ENCODE data around the gene ARX.

Gene ARX

DNA sequence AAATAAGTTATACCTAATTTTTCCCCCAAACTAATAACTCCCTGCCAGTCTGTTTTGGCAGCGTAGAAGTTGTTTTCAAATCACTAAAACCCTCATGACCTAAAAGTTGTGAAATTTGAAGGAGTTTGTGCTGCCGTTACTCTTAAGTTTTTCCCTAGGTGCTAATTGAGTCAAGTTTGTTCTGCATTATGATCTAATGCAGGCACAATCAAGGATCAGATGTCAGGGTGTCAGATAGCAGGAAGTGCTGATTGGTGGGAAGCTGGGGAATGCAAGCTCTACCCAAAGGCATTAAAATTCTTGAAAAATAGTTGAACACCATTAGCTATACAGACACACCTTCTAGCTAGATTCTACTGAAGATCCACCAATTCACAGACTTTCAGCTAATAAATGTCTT, 51.9 kb downstream of the ARX start:
- no peak overlapping the region for H3K4me3 ChIP-seq (ENCODE audit: low read depth, low read length)
- TF ChIP-seq, protein P1, sequence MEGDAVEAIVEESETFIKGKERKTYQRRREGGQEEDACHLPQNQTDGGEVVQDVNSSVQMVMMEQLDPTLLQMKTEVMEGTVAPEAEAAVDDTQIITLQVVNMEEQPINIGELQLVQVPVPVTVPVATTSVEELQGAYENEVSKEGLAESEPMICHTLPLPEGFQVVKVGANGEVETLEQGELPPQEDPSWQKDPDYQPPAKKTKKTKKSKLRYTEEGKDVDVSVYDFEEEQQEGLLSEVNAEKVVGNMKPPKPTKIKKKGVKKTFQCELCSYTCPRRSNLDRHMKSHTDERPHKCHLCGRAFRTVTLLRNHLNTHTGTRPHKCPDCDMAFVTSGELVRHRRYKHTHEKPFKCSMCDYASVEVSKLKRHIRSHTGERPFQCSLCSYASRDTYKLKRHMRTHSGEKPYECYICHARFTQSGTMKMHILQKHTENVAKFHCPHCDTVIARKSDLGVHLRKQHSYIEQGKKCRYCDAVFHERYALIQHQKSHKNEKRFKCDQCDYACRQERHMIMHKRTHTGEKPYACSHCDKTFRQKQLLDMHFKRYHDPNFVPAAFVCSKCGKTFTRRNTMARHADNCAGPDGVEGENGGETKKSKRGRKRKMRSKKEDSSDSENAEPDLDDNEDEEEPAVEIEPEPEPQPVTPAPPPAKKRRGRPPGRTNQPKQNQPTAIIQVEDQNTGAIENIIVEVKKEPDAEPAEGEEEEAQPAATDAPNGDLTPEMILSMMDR (conservative IDR thresholded peaks at IDR 0.05; ENCODE audit: low read depth, low read length): no peak
- peak; percentile 43 for DNase-seq (ENCODE audit: low read depth)

DNA sequence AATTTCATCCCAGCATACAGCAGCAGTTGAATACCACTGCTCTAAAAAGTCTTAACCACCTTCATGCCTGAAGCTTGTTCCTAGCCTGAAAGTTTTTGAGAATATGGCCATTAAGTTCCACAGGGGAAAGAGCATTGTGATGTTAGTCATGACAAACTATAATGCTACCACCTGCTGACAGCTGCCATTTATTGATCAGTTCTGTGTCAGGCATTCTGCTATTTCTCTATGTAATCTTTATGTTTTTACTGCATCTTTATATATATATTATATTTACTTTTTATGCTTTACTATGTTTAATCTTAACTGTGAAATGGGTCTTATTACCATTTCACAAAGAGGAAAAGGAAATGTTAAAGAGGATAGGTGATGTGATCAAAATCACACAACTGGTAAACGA, 54.0 kb downstream of the ARX start:
- no peak for DNase-seq (ENCODE audit: low read depth)
- TF ChIP-seq, protein P1 (conservative IDR thresholded peaks at IDR 0.05; ENCODE audit: low read depth, low read length): no peak
- H3K4me3 ChIP-seq (ENCODE audit: low read depth, low read length): no peak overlapping the region

DNA sequence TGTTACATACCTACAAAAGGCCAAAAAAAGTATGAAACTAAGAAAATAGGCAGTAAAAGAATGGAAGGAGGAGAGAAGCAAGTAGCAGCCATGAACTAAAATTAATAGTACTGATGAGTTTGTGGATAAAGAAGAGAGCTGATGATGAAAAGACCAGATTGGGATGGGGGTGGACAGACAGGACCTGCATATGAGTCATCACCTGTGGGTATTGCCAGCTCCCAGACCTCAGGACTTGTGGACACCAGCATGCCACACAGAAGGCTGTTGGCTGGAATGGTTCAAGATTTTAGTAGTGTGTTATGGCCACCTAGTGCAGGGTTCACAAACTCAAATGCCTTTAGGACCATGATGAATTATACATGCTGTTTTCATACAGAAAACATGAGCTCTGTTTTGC, 58.9 kb downstream of the ARX start:
- TF ChIP-seq, protein P1 (conservative IDR thresholded peaks at IDR 0.05; ENCODE audit: low read depth, low read length): no peak
- no peak overlapping the region for H3K4me3 ChIP-seq (ENCODE audit: low read depth, low read length)
- peak; percentile 3 for DNase-seq (ENCODE audit: low read depth)

DNA sequence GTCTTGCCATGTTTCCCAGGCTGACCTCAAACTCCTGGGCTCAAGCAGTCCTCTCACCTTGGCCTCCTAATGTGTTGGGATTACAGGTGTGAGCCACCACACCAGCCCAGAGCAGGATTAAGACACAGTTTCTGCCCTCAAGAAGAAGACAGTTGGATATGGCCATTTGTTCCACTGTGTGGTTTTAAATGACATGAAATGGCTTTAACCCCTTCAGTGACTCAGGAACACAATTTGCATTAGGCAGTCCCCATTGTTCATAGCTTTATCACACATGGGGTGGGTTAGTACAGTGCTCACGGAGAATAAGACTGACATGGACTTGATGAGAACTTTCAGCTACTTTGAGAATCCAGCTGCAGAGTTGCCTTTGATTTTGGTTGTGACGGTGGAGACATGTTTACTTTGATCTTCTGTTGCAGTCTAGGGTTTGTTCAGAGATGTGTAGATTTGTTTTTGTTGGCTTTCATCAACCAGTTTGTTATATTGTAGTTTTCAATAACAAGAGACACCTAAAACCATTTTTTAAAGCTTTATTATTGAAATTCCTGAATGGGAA, 60.3 kb downstream of the ARX start:
- no peak overlapping the region for H3K4me3 ChIP-seq (ENCODE audit: low read depth, low read length)
- TF ChIP-seq, protein P1 (conservative IDR thresholded peaks at IDR 0.05; ENCODE audit: low read depth, low read length): no peak
- no peak for DNase-seq (ENCODE audit: low read depth)

DNA sequence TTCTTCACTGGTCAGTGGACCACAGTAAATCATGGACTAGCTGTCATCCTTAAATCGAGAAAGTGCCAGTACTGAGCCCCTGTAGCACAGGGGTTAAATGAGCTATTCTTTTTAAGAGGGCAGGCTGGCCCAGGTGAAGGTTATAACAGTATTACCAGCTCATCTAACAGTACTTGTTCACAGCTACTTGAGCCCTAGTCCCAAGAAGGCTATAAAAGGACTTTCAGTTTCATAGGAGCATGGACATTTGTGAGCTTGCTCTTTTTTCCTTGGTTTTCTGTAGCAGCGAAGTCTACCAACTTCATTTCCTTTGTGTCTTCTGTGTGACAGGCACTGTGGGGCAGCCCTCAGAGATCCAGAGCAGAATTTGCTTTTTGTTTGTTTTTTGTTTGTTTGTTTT, 61.0 kb downstream of the ARX start:
- TF ChIP-seq, protein P1 (conservative IDR thresholded peaks at IDR 0.05; ENCODE audit: low read depth, low read length): no peak
- no peak overlapping the region for H3K4me3 ChIP-seq (ENCODE audit: low read depth, low read length)
- DNase-seq (ENCODE audit: low read depth): no peak

Data from choroid plexus epithelial cell (primary cell).